Activated naive CD4-positive, alpha-beta T cell treated with anti-CD3 and anti-CD28 coated beads, Interleukin-2, amount 50 U/mL, for 24 hours (primary cell): ENCODE measurements around the gene GALNT2.

Source experiments
- H3K27ac Mint-ChIP-seq: one replicate; pipeline ENCODE4 v1.8.0; 2021; ENCODE audit warnings: mild to moderate bottlenecking, mixed read lengths
- H3K27me3 Mint-ChIP-seq: one replicate; pipeline ENCODE4 v1.8.0; 2021; ENCODE audit warnings: mixed read lengths
- H3K36me3 Mint-ChIP-seq: one replicate; pipeline ENCODE4 v1.8.0; 2021; ENCODE audit warnings: mixed read lengths
- H3K4me1 Mint-ChIP-seq: one replicate; pipeline ENCODE4 v1.8.0; 2021; ENCODE audit warnings: mixed read lengths
- H3K4me3 Mint-ChIP-seq: one replicate; pipeline ENCODE4 v1.8.0; 2021; ENCODE audit warnings: mild to moderate bottlenecking, mixed read lengths
- H3K9me3 Mint-ChIP-seq: one replicate; pipeline ENCODE4 v1.8.0; 2021; ENCODE audit warnings: mixed read lengths

The GALNT2 gene

DNA sequence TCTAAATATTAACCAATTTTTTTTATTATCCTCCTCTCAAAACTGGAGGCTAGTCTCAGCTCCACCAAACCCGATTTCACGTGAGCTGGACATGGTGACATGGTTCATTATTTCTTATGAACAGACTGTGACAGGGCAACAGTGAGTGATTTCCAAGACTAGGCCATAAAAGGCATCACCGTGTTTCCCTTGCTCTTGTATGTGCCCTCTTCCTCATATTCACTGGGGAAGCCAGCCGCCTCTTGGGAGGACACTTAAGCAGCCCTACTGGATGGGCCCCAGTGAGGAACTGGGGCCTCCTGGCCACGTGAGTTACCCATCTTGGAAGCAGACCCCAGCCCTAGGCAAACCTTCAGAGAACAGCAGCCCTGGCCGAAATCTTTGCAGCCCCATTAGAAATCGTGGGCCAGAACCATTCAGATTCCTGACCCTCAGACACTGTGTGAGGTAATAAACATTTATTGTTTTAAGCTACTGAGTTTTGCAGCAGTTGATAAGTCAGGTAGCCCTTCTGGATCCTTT lies 105.0 kb downstream of the GALNT2 start:
- peaks cover 9% of the 10 kb centered on the region for H3K36me3 Mint-ChIP-seq
- no peaks in the 10 kb centered on the region for H3K9me3 Mint-ChIP-seq
- H3K27ac Mint-ChIP-seq: no peak overlapping the region
- H3K27me3 Mint-ChIP-seq: no peaks in the 10 kb centered on the region
- no peak overlapping the region for H3K4me3 Mint-ChIP-seq
- H3K4me1 Mint-ChIP-seq: peaks cover 53% of the 10 kb centered on the region

DNA sequence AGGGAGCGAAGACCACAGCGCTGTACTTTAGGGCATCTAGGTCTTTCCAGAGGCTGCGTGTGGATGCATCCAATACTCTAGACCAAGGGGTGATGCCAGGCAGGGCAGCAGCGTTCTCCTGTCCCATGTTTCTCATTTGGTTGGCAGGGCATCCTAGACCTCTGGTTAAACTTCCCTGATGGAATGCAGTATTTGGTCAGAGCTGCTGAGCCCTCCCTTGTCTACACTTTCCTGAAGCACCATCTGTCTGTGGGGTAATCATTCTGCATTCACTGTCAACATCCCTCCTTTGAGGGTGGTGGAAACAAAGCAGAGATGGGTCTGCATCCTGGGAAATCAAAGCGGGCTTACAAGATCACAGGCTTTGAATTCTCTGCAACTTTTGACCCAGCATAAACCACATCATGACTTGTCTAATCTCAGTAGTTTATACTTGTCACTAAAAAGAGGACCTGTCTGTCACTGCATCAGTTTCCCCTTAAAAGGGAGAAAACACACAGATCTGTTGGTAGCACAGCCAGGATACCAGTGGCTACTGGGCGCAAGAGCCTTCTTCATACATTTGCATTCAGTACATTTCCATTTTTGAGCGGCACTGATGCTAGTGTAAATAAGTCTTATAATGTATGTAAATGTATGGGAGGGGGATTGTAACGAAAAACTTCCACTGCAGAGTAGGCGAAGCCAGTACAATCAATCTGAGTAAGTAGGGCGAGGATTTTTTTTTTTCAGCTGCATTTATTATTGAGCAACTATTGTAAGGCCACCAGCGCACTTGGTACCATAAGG lies 106.3 kb downstream of the GALNT2 start:
- Mint-ChIP-seq H3K27me3 (no peaks in the 10 kb centered on the region), H3K27ac (no peak overlapping the region), H3K9me3 (no peaks in the 10 kb centered on the region), H3K4me3 (no peak overlapping the region), H3K36me3 (peaks cover 17% of the 10 kb centered on the region), H3K4me1 (peaks cover 53% of the 10 kb centered on the region)

DNA sequence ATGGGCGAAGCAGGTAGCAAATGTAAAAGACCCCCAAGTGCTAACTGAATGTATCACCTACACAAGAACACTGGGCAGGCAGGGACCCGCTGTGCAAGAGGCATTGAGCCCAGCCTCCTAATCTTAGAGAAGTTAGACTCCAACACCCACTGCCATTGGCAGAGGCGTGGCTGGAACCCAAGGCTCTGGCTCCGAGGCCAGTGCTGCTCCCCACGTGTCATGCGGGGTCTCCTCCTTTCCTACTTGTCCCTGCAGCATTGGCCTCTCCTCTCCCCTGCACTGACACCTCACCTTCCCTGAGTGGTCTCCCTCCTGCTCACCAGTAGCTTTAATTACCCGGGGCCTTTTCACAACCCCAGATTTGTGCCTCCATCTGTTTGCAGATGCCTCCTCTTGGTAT lies 107.0 kb downstream of the GALNT2 start:
- peaks cover 49% of the 10 kb centered on the region for H3K4me1 Mint-ChIP-seq

DNA sequence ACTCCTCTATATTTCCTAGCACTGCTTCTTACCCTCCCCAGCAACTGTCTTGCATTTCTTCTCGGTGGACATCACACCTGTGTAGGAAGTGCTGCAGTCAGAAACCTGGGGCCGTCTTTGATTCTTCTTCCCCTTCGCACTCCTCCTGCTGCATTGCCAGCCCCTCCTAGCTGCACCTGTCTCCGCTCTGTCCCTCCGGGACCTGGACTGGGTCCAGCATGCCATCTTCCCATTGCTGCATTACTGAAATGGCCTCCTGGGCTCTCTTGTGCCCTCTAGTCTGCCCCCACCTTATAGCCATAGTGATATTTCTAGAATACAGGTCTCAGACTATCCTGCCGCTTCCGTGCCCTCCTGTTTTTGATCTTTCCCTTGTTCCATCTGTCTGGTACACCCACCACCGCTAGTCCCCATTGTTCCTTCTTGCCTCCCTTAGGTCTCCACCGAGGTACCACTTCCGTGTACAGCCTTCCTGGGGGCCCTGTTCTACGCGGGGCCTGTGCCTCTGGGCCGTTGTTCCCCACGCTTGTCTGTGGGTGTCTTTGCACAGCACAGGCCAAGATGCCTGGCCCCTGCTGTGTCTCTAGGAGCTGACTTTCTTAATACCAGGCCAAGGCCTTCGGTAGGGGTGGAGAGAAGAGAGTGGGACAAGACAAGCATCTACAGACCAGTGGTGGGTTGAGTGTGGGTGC lies 107.6 kb downstream of the GALNT2 start:
- no peaks in the 10 kb centered on the region for H3K27me3 Mint-ChIP-seq
- no peak overlapping the region for H3K27ac Mint-ChIP-seq
- H3K4me3 Mint-ChIP-seq: no peak overlapping the region
- H3K9me3 Mint-ChIP-seq: no peaks in the 10 kb centered on the region
- peaks cover 43% of the 10 kb centered on the region for H3K4me1 Mint-ChIP-seq
- H3K36me3 Mint-ChIP-seq: peaks cover 25% of the 10 kb centered on the region

More for the DNA sequence above, 107.0 kb downstream of the GALNT2 start:
- Mint-ChIP-seq H3K4me3 (no peak overlapping the region), H3K36me3 (peaks cover 20% of the 10 kb centered on the region), H3K27me3 (no peaks in the 10 kb centered on the region), H3K9me3 (no peaks in the 10 kb centered on the region), H3K27ac (no peak overlapping the region)

DNA sequence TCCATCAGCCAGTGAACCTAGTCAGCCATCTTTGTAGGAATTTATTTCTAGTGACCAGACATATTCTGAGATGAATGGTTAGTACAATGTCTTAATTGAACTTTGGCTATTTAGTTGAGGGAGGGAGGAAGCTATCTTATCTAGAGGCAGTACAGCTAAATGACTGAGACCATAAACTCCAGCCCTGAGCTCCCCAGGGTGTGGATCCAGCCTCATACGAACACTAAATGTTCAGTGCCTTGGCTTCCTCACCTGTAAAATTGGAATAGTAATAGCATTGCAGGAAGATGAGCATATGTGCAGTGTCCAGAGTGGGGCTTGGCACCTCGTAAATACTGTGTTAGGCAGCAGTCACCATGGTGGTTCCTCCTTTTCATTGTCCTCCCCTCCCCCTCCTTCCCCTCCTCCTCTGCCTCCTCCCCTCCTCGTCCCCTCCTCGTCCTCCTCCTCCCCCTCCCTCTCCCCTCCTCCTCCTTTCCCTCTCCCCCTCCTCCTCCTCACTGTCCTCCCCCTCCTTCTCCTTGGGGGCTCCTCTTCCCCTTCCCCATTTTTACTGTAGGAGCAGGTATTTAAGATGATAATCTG lies 108.2 kb downstream of the GALNT2 start:
- Mint-ChIP-seq H3K4me3 (no peak overlapping the region), H3K9me3 (no peaks in the 10 kb centered on the region), H3K4me1 (peaks cover 36% of the 10 kb centered on the region)

DNA sequence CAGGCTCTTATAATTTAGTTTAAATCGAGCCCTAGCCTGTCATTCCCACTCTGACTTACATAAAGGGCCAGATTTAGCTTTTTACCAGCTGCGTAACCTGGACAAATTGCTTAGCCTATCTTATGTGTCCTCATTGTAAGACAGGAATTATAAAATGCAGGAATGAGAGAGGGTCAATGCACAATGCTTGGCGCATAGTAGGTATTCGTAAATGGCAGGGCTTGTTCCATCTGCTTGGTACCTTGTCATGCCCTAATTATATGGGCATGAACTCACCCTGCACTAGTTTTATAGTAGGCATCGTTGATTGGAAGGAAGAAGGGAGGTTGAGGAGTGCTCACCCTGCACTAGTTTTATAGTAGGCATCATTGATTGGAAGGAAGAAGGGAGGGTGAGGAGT lies 108.8 kb downstream of the GALNT2 start:
- Mint-ChIP-seq H3K4me1 (peaks cover 37% of the 10 kb centered on the region), H3K9me3 (no peaks in the 10 kb centered on the region), H3K27ac (peak overlapping the region; percentile 3), H3K4me3 (no peak overlapping the region), H3K36me3 (peaks cover 28% of the 10 kb centered on the region), H3K27me3 (no peaks in the 10 kb centered on the region)

More for the DNA sequence above, 108.2 kb downstream of the GALNT2 start:
- Mint-ChIP-seq H3K27me3 (no peaks in the 10 kb centered on the region), H3K27ac (no peak overlapping the region), H3K36me3 (peaks cover 26% of the 10 kb centered on the region)

DNA sequence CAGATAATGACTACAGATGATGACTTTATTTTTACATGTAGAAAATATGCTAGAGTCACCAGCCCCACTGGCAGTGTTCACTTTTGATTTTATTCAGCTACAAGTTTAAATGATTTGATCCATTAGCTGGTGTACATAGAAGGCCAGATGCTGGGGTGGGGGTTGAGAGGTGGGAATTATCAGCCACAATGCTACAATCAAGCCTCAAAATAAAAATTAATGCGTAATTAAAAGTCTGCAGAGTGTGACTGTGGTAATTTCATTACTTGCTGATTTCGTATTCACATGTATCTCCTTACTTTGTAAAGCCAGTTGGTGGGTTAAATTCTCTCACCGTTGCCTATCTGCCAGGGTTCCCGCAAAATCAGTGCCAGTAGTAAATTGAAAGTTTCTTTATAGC lies 109.3 kb downstream of the GALNT2 start:
- H3K4me1 Mint-ChIP-seq: peaks cover 41% of the 10 kb centered on the region

DNA sequence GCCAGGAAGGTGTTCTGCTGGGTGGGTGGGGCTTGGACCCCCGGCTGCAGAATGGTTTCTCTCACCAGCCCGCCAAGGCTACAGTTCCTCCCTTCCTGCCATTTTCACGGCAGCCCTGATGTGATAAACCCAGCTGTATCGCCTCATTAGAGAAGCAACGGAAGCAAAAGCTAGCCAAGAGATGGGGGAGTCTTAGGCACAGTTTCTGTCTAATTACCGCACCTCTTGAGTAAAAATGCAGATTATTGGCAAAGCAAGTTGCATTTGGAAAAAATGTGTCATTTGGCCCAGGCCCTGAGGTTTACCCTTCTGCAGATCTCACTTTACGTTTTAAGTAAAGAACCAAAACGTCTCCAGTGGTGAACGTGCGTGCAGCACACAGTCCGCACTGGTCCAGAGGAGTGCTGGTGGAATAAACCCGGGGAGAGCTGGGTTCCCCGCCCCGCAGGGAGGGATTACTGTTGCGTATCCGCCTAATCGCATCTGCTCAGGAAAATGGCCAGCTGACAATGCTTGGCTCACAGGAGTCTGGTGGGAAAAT lies 109.9 kb downstream of the GALNT2 start:
- H3K4me1 Mint-ChIP-seq: peaks cover 46% of the 10 kb centered on the region
- no peak overlapping the region for H3K4me3 Mint-ChIP-seq
- no peaks in the 10 kb centered on the region for H3K27me3 Mint-ChIP-seq
- no peaks in the 10 kb centered on the region for H3K9me3 Mint-ChIP-seq
- H3K27ac Mint-ChIP-seq: no peak overlapping the region
- H3K36me3 Mint-ChIP-seq: peaks cover 33% of the 10 kb centered on the region

More for the DNA sequence above, 109.3 kb downstream of the GALNT2 start:
- H3K27ac Mint-ChIP-seq: no peak overlapping the region
- no peak overlapping the region for H3K4me3 Mint-ChIP-seq
- peaks cover 33% of the 10 kb centered on the region for H3K36me3 Mint-ChIP-seq
- H3K27me3 Mint-ChIP-seq: no peaks in the 10 kb centered on the region
- no peaks in the 10 kb centered on the region for H3K9me3 Mint-ChIP-seq

DNA sequence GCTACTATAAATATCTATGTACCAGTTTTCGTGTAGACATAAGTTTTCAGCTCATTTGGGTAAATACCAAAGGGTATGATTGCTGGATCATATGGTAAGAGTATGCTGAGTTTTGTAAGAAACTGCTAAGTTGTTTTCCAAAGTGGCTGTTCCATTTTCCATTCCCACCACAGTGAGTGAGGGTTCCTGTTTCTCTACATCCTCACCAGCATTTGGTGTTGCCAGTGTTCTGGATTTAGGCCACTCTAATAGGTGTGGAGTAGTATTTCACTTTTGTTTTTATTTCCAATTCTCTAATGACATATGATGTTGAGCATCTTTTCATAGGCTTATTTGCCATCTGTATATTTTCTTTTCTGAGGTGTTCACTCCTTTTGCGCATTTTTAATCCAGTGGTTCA lies 112.2 kb downstream of the GALNT2 start:
- Mint-ChIP-seq H3K27me3 (no peaks in the 10 kb centered on the region), H3K36me3 (peaks cover 40% of the 10 kb centered on the region), H3K27ac (peak overlapping the region; percentile 8), H3K4me1 (peaks cover 42% of the 10 kb centered on the region), H3K9me3 (no peaks in the 10 kb centered on the region), H3K4me3 (no peak overlapping the region)

DNA sequence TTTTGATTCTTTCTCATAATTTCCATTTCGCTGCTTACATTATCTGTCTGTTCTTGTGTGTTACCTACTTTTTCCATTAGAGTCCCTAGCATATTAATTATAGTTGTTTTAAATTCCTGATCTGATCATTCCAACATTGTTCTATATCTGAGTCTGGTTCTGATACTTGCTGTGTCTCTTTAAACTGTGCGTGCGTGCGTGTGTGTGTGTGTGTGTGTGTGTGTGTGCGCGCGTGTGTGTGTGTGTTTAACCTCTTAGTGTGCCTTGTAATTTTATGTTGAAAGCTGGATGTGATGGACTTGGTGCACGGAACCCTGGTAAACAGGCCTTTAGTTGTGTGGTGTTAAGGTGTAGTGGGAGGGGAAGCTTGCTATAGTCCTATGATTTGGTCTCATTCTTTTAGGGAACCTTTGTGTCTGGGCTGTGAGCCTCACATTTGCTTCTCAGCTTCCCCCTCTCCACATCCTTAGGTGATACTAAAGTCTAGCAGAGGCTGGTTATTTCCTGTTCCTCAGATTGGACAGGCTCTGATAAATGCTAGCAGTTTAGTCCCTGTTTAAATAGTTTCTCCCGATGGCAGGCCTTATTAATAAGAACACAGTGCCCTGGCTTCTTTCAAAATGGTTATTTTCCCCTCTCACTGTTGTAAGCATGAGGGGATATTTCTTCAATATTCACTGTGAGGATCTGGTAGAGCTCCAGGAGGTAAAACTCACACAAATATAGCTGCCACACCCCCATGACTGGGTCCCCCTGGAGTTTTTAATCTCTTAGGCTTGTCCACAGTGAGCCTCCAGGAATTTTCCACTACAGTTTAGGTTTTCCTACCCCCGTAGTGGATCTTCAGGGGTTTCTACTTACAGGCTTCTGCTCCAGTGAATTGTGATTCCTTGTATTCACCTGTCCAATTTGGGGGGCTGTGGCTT lies 118.3 kb downstream of the GALNT2 start:
- Mint-ChIP-seq H3K9me3 (no peaks in the 10 kb centered on the region), H3K36me3 (peaks cover 36% of the 10 kb centered on the region), H3K4me3 (peak overlapping the region; percentile 13), H3K4me1 (peaks cover 62% of the 10 kb centered on the region), H3K27ac (peak overlapping the region; percentile 30), H3K27me3 (no peaks in the 10 kb centered on the region)

DNA sequence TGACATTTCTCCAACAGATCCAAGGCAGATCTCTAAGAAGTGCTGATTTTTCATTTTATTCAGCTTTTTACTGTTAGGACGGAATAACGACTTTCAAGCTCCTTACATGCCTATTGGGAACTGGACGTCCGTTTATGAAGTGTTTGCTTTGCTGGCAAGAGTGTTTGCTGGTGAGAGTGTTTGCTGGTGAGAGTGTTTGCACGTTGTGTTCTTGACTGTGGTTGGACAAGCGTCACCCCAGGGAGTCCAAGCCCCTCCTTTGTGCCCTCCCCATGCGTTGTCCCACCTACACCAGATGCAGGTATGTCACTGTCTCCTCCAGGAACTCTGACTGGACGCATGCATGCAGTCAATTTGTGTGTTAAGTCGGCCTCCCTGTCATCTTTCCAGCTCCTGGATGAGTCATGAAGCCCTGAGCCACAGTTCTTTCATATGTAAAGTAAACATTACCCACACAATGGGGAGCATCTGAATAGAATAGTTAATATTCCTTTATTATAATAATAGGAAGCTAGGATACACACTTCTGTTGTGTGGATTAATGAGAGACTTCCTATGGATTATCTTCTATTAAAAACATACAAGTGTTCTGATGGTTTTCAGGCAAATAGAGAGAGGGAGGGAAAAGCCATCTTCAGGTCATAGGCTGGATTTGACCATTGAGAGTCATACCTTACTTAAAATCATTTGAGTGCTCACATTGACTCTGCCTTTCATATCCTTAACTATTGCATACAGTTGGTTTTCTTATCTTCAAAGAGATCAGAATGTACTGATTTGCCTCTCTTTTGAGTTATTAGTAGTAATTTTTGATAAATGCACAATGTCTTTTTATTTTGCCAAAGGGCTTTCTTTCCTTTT lies 119.2 kb downstream of the GALNT2 start:
- peaks cover 28% of the 10 kb centered on the region for H3K36me3 Mint-ChIP-seq
- H3K9me3 Mint-ChIP-seq: no peaks in the 10 kb centered on the region
- no peak overlapping the region for H3K4me3 Mint-ChIP-seq
- peaks cover 61% of the 10 kb centered on the region for H3K4me1 Mint-ChIP-seq
- H3K27me3 Mint-ChIP-seq: no peaks in the 10 kb centered on the region
- H3K27ac Mint-ChIP-seq: no peak overlapping the region

DNA sequence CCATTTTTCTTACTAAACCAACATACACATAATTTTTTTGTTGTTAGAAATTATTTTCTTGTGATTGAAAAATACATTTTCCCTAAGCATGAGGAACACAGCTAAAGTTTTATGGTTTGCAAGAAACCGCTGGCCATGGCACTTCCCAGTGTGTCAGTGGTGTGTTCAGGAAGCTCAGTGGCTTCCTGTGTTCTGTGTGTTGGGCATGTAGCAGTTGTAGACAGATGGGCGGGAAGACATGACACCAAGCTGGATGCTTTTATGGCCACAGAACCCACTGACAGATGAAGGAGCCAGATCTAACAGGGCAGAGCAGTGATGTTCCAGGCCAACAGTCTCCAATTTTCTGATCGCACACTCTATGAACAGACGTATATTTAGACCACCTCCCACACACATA lies 119.8 kb downstream of the GALNT2 start:
- no peak overlapping the region for H3K27ac Mint-ChIP-seq
- no peaks in the 10 kb centered on the region for H3K9me3 Mint-ChIP-seq
- peaks cover 56% of the 10 kb centered on the region for H3K4me1 Mint-ChIP-seq
- peaks cover 28% of the 10 kb centered on the region for H3K36me3 Mint-ChIP-seq
- no peaks in the 10 kb centered on the region for H3K27me3 Mint-ChIP-seq
- peak overlapping the region; percentile 28 for H3K4me3 Mint-ChIP-seq

DNA sequence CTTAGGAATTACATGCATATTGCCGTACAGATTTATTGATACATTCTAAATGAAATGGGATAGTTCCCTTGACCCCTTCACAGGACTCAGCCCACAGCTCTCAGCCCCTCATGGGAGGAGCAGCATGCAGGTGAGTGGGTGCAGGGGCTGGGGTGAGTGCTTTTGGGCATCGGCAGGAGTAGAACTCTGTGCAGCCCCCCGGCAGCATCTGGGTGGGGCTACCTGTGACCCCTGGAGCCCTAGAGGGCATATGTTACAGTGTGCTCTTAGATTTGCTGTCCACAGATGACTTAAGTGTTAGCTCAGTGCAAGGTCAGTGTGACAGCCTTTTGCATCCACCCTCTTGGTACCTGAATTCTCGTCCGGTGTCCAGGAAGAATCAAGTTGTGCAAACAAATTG lies 120.3 kb downstream of the GALNT2 start:
- Mint-ChIP-seq H3K27ac (no peak overlapping the region), H3K36me3 (peaks cover 26% of the 10 kb centered on the region), H3K9me3 (no peaks in the 10 kb centered on the region), H3K27me3 (no peaks in the 10 kb centered on the region), H3K4me3 (peak overlapping the region; percentile 28), H3K4me1 (peaks cover 56% of the 10 kb centered on the region)

DNA sequence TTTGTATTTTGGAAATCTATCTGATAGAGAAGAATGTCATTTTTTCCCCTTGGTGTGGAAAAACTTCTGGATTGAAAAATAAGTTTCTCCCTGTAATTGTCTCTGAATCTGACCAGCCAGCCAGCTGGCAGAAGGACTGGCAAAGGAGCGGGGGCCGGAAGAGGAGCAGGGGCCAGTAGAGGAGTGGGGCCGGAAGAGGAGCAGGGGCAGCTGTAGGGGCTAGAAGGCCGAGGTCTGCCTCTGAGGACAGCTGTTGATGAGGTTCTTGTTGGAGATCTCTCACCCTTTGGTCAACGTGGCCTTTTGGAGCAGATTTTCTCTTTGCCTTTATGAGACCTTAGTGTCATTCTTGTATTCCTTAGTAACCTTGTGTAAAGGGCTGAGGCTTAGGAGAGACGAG lies 121.8 kb downstream of the GALNT2 start:
- Mint-ChIP-seq H3K36me3 (peaks cover 21% of the 10 kb centered on the region), H3K4me1 (peaks cover 55% of the 10 kb centered on the region), H3K27me3 (no peaks in the 10 kb centered on the region), H3K9me3 (no peaks in the 10 kb centered on the region), H3K27ac (no peak overlapping the region), H3K4me3 (no peak overlapping the region)
